DMS 273 treated with DMSO at 0.1 percent for 48 hours (cell line): ENCODE data around the gene CDC42.
A peak's percentile ranks its signal among the peaks of the same experiment; 100 is the strongest.
"Not testable (repeated sequence)": the region's sequence is repeated elsewhere in the genome, so short reads cannot be mapped to it uniquely, and the experiment has no call there.

Experiments used
- DNase-seq: peaks from one replicate; lab custom pipeline; 2025; lab: John Stamatoyannopoulos, UW

CDC42 gene

GRCh38 chr1:22052115-22053016 is at the start of gene CDC42:
Gene CDC42, plus strand, starts transcription at chr1:22052709. Its CDS starts 25,770 bp downstream, at chr1:22078479.
- peak; percentile 81 for DNase-seq

- DNase-seq: not testable (repeated sequence)
Observed at GRCh38 chr1:22002875-22003274, 49.6 kb upstream of the CDC42 start.

- DNase-seq: not testable (repeated sequence)
Observed at GRCh38 chr1:22003959-22004358, 48.5 kb upstream of the CDC42 start.

- DNase-seq: not testable (repeated sequence)
Observed at GRCh38 chr1:22005261-22006149, 47.0 kb upstream of the CDC42 start.

- DNase-seq: not testable (repeated sequence)
Observed at GRCh38 chr1:22006736-22007135, 45.8 kb upstream of the CDC42 start.

GRCh38 chr1:22007262-22007661 is 45.2 kb upstream of the CDC42 start:
- not testable (repeated sequence) for DNase-seq

GRCh38 chr1:22009566-22009965 is 42.9 kb upstream of the CDC42 start:
- not testable (repeated sequence) for DNase-seq

- DNase-seq: not testable (repeated sequence)
Observed at GRCh38 chr1:22012752-22013151, 39.8 kb upstream of the CDC42 start.

GRCh38 chr1:22014575-22015206 is 37.8 kb upstream of the CDC42 start:
- not testable (repeated sequence) for DNase-seq

- no peak for DNase-seq
Observed at GRCh38 chr1:22018583-22019559, 33.6 kb upstream of the CDC42 start.

GRCh38 chr1:22021061-22021460 is 31.4 kb upstream of the CDC42 start:
- no peak for DNase-seq

- peak; percentile 75 for DNase-seq
Observed at GRCh38 chr1:22024485-22025367, 27.8 kb upstream of the CDC42 start.

GRCh38 chr1:22025368-22026155 is 26.9 kb upstream of the CDC42 start:
- DNase-seq: peak; percentile 80

GRCh38 chr1:22026924-22027289 is 25.6 kb upstream of the CDC42 start:
- DNase-seq: no peak

- DNase-seq: no peak
Observed at GRCh38 chr1:22030057-22030456, 22.5 kb upstream of the CDC42 start.

- no peak for DNase-seq
Observed at GRCh38 chr1:22030473-22030872, 22.0 kb upstream of the CDC42 start.

GRCh38 chr1:22031214-22031962 is 21.1 kb upstream of the CDC42 start:
- no peak for DNase-seq

- not testable (repeated sequence) for DNase-seq
Observed at GRCh38 chr1:22034834-22035233, 17.7 kb upstream of the CDC42 start.
